Islet of Langerhans (tissue), 1 donor: ENCODE measurements around the gene GOLGA8M.
"Not testable (repeated sequence)": the region's sequence is repeated elsewhere in the genome, so short reads cannot be mapped to it uniquely, and the experiment has no call there.

Source experiments
- FAIRE-seq: peaks from one replicate; lab custom pipeline; 2011; peaks lifted over from hg19 to GRCh38; lab: Jason Lieb, UNC

Gene GOLGA8M

DNA sequence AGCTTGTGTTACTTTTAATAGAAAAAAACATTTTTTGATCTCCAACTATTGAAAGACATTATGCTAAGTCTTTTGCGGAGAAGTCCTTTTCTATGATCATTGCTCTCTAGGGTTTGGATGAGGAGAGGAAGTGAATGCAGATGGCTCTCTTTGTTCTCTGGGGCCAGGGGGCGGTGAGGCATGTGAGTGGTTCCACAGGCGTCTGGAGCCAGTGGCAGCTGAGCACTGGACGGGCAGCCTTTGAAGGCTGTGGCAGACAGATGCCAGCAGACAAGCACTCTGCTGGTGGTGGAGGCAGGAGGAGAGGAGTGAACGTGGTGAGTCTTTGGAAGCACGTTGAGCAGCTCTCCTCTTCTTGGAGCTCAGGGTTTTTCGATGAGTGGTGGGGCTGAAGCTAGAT is 51.5 kb downstream of the GOLGA8M start:
- FAIRE-seq = not testable (repeated sequence)

- not testable (repeated sequence) for FAIRE-seq
Measured at GRCh38 chr15:28656018-28656360, 56.2 kb downstream of the GOLGA8M start.

DNA sequence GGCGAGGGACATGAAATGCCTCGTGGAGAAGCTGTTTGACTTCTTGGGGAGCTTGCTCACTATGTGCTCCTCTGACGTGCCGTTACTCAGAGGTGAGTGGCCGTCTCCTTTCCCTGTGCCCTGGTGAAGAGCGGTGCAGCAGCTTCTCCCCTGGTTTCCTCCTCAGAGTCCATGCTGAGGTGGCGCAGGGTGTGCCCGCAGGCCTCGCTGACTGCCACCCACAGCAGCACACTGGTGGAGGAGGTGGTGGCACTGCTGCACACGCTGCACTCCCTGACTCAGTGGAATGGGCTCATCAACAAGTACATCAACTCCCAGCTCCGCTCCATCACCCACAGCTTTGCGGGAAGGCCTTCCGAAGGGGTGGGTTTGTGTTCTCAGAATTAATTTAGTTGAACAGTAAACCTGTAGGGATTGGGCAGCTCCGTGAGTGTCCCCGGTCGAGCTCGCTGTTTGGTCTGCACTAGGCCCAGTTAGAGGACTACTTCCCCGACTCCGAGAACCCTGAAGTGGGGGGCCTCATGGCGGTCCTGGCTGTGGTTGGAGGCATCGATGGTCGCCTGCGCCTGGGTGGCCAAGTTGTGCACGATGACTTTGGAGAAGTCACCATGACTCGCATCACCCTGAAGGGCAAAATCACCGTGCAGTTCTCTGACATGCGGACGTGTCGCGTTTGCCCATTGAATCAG is 56.7 kb downstream of the GOLGA8M start:
- FAIRE-seq = not testable (repeated sequence)

DNA sequence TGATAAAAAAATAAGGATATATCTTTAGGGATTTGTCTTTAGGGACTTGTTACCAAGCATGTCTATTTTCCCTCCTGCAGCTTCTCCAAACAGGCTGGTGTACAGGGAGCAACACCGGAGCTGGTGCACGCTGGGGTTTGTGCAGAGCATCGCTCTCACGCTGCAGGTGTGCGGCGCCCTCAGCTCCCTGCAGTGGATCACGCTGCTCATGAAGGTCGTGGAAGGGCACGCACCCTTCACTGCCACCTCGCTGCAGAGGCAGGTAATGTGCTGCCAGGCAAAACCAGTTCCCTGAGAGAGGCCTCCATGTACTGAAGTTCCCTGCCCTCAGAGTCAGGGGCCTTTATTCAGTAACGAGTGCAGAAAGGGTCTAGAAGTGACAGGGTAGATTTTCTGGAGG is 58.0 kb downstream of the GOLGA8M start:
- FAIRE-seq = not testable (repeated sequence)

GRCh38 chr15:28652538-28652937 is 59.7 kb downstream of the GOLGA8M start:
- not testable (repeated sequence) for FAIRE-seq
